GM12892 (cell line): Measurements from ENCODE around the gene ICE2.

Experiments used
- DNase-seq: peaks from one replicate; pipeline ENCODE4 v3.0.0; 2011; ENCODE audit not compliant: insufficient read length
- FAIRE-seq: peaks from 2 replicates; lab custom pipeline; 2011; peaks lifted over from hg19 to GRCh38; lab: Jason Lieb, UNC
- POLR2A ChIP-seq: IDR thresholded peaks from 2 replicates; pipeline ENCODE4 v1.6.1; 2011; ENCODE audit warnings: low read depth, low read length, control low read depth
- POLR2AphosphoS5 ChIP-seq: IDR thresholded peaks from 2 replicates; pipeline ENCODE4 v1.6.1; 2011; ENCODE audit warnings: low read depth, low read length, control low read depth
- TAF1 ChIP-seq: IDR thresholded peaks from 2 replicates; pipeline ENCODE4 v1.6.1; 2011; ENCODE audit warnings: low read depth, mild to moderate bottlenecking, control low read depth, low read length, borderline replicate concordance

Gene ICE2

DNA sequence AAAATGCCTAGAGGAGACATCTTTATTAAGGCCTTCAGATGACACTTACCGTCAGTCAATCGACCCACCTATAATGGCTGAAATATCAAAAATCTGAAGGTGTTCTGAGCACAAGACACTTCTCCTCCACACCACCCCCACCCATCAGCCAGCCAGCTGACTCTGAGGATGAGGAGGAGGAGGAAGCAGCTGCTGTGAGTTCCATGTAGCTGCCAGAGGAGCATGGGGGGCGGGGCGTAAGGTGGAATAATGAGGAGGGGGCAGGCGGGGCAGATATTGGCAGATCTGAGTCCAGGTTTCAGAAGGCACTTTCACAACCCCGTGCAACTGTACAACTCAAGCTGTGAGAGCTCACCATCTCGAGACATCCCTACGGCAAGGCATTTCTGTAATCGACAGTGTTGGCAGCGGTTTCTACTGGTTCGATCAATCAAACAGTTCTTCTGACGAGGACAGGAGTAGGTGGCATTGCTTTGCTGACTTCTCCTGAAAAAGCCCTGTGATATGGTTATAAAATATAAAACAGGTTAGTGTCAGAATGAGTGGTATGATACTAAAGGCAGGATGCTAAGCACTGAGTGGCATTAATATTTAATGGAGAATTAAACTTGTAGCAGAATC, 35.4 kb upstream of the ICE2 start:
- no peak for FAIRE-seq
- TF ChIP-seq POLR2A: no peak
- no peak for TF ChIP-seq POLR2AphosphoS5
- no peak for TF ChIP-seq TAF1
- no peak for DNase-seq

DNA sequence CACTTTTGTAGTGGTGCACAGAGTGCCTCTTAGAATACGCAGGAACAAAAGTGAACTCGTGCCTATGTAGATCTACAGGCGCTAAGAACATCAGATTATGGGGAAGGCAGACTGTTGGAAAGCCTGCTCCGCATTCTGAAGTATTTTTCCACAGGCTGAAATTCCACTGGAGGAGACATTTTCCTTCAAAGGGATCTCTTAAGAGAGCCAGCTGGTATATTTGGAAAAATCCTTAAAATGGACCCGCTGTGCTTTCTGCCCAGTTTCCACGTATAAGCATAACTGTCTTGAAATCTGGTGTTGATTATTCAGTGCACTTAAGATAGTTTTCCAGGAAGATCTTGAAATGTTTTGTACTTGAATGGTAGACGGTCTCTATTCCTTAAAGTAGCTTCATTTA, 34.7 kb upstream of the ICE2 start:
- TF ChIP-seq POLR2A (no peak), TAF1 (no peak), POLR2AphosphoS5 (no peak)
- no peak for DNase-seq
- FAIRE-seq: no peak

DNA sequence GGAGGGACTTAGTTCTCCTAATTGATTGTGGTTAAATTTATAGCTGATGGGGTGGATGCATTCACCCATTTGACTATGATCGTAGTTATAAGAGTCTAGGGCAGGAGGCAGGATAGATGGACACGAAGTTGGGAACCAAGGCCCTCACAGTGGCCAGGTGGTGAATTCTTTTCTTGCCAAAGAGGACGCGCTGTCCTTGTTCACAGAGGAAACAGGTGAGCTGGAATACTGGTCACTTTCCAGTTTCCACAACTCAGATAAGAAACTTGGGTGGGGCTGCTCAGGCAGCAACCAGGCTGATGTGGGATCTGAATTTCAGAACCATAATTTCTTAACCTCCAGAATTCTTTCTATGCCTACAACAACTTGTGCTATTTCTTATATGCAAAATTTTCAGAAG, 34.0 kb upstream of the ICE2 start:
- TF ChIP-seq POLR2AphosphoS5 (no peak), TAF1 (no peak)
- FAIRE-seq: no peak
- no peak for DNase-seq

DNA sequence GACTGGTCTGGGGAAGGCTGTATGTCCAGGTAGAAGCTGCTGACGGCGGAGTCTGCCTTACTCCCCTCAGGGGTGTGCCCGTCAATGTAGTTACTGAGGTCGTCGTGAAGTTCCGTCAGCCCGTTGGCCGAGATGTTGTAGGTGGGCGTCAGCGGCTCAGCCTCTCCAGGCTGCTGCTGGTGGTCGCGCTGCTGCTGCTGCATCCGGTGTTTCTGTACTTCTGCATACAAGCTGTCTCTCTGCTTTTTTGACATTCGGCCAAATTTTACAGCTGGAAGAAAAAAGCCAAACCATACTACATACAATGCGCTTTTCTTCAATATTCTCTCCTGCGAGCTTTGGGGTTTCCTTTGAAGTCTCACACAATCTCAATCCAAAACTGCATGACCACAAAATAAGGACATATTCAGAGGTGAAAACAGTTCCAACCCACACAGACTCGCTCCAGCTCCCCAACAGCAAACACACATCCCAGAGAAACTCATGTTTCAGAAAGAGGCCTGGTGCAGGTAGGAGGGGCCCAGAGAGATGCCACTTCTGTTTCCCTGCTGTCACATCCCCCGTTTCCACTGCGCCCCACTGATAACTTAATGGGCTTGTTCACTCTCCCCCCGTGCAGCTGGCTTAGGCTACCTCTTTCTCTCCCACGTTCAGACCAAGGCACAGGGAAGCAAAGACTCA, 32.5 kb upstream of the ICE2 start:
- DNase-seq (no peak), FAIRE-seq (no peak)
- no peak for TF ChIP-seq TAF1
- no peak for TF ChIP-seq POLR2A
- TF ChIP-seq POLR2AphosphoS5: no peak

DNA sequence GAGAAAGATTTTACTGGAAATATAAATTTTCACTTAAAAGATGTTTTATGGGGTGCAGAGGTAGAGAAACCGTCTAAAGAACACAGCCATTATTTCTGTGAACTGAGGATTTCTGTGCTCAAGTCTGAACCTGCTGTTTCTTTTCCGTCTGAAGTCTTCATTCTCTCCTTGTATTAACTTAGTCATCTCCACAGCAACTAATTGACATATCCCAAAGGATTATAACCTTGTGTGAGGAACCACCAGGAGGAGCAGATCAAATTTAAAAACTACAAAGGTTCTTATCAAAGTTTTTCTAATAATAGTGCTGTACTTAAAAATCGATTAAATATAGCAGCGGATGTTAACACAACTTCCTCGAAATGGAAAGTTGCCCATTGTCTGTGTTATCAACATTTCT, 31.1 kb upstream of the ICE2 start:
- TF ChIP-seq POLR2A (no peak), POLR2AphosphoS5 (no peak), TAF1 (no peak)
- FAIRE-seq (no peak), DNase-seq (no peak)

DNA sequence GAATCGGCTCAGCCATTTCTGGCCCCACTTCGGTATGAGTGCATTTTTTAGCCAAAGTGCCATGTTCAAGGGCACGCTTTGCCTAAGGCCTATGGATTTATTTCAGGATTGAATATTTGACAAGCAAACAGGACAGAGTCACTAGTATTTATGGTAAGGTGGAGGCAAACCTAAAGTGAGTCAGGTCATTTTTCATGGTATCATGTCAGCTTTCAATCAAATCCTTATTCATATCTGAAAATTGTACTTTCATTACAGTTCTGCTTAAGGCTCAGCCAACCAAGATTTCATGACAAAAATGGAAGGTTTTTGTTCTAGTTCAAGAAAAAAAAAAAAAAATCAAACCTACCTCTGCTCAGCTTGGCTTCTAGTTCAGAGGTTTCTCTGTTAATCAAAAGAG, 30.5 kb upstream of the ICE2 start:
- TF ChIP-seq POLR2A: no peak
- no peak for TF ChIP-seq POLR2AphosphoS5
- no peak for TF ChIP-seq TAF1
- DNase-seq: no peak
- peak; percentile 66 for FAIRE-seq

DNA sequence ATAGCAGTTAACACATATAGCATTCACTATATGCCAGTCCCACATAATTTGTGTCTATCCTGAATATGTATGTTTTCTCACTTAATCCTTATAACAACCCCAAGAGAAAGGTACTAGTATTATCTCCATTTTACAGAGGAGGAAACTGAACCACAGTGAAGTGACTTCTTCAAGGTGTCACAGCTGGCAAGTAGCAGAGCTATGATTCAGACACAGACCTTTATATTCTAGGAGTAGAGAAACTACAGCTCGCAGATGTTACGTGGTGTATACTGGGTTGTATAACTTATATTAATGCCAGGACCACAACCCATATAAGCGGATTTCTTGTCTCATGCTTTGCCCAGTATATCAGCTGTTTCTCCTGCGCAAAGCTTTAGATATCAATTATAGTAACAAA, 29.5 kb upstream of the ICE2 start:
- FAIRE-seq: no peak

DNA sequence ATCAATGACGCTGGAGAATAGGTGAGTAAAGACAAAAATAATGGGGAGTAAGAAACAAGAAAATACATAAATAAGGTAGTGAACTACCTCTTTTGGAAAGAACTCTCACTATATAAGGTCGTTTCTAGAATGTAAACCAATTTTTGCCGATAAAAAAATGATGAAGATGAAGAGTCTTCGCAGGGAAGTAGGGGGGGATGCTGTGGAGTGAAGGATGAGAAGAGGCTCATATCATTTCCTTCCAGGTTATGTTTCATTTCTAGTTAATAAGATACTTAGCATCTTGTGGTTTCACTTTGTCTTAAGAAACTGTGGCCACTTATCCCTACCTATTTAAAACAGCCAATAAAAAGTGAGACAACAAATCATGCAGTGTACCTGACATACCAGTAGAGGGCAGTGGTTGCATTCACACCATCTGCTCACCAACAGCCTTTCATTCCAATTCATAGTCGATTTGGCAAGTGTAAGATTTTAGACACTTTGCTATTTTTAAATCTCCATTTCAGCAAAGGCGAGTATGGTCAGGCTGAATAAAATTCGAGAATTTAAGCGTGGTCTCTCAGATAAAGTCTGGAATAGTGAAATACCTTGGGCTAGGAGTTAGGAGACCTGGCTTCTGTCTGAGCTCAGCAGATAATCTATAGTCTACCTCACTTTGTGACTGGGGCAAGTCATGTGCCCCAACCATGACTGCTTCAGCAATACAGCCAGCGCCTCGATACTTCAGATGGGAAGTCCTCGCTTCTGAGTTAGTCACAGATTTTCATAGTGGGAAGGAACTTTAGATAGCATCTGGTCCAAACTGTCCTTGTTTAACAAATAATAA, 28.9 kb upstream of the ICE2 start:
- FAIRE-seq (peak; percentile 96), DNase-seq (no peak)
- TF ChIP-seq TAF1 (no peak), POLR2A (no peak), POLR2AphosphoS5 (no peak)

More for the DNA sequence above, 29.5 kb upstream of the ICE2 start:
- DNase-seq: no peak
- no peak for TF ChIP-seq TAF1
- TF ChIP-seq POLR2A: no peak
- TF ChIP-seq POLR2AphosphoS5: no peak

DNA sequence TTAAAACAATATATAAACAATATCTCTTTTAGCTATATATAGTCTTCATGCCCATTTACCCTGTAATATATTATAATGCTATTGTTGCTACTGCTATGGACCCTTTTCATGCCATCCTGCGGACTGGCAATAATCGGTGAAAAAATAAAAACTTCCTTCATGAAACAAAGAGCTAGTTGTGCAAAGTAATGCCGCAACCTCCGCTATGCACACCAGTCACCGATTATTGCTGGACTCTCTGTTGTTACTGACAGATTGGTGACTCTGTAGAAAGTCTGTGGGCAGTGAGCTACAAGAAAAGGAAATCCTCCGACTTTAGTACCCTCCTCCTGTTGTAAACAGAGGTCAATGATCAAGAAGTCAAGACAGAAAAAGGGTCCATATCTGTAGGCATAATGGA, 17.9 kb upstream of the ICE2 start:
- DNase-seq: no peak
- no peak for FAIRE-seq

DNA sequence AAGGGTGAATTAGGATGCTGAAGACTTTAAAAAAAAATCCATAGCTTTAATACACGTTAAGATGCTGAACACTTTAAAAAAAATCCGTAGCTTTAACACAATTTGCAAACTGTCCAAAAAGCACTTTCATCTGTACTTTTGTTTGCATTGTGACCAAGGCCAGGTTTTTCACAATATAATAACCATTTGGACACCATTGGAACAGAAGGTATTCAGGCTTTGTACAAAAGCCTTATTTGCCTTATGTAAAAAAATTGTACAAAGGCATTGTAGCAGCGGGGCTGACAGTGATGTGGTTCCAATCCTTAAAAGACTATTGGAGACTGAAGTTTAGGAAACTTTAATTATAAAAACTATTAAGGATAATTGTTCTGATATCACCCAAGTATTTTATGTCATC, 15.2 kb upstream of the ICE2 start:
- TF ChIP-seq POLR2AphosphoS5: no peak
- no peak for TF ChIP-seq POLR2A
- TF ChIP-seq TAF1: no peak
- no peak for FAIRE-seq
- no peak for DNase-seq

More for the DNA sequence above, 17.9 kb upstream of the ICE2 start:
- TF ChIP-seq TAF1 (no peak), POLR2AphosphoS5 (no peak), POLR2A (no peak)

DNA sequence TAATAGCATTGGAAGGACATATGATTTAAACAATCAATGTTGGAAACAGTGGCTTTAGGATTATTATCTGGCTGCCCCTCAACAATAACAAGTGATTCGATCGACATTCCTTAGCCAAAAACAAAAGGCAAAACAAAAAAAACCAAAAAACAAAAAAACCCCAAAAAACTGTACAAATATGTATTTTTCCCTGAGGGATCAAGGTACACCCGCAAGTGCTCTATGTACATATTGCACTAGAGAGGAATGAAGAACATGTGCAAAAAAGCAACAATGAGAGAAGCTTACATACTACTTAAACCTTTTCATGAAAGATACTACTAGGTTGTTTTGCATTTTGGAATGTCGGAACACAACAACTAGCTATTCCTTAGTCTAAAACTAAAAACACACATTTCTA, 14.2 kb upstream of the ICE2 start:
- no peak for FAIRE-seq
- DNase-seq: no peak
- TF ChIP-seq POLR2AphosphoS5: no peak
- no peak for TF ChIP-seq TAF1
- TF ChIP-seq POLR2A: no peak

DNA sequence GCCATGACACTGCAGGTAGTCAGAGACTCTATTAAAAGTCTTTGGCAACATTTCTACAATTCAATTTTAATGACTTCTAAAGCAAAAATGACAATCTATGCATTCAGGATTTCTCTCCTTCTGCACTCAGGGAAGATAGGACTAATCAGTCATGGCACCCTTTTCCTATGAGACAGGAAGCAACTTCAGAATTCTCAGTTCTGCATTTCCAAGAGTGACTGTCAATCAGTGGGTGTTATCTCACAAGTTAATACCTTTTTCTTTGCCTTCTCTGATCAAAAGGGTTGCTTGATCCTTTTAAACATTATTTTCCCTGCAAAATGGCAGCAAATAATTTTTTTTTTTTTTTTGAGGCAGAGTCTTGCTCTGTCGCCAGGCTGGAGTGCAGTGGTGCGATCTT, 7.8 kb upstream of the ICE2 start:
- FAIRE-seq (peak; percentile 48), DNase-seq (no peak)
- no peak for TF ChIP-seq POLR2A
- TF ChIP-seq POLR2AphosphoS5: no peak
- TF ChIP-seq TAF1: no peak
